GM12891 (cell line): ENCODE data around the gene FBXW11.
A peak's percentile ranks its signal among the peaks of the same experiment; 100 is the strongest.
"Not testable (repeated sequence)": the region's sequence is repeated elsewhere in the genome, so short reads cannot be mapped to it uniquely, and the experiment has no call there.

Experiments used
- DNase-seq: peaks from one replicate; pipeline ENCODE4 v3.0.0; 2011; ENCODE audit warnings: low spot score; ENCODE audit not compliant: insufficient read length
- FAIRE-seq: peaks from 2 replicates; lab custom pipeline; 2011; peaks lifted over from hg19 to GRCh38; lab: Jason Lieb, UNC
- PAX5 ChIP-seq: IDR thresholded peaks from 2 replicates; pipeline ENCODE4 v1.6.1; 2011; ENCODE audit warnings: low read length, moderate library complexity, mild to moderate bottlenecking; ENCODE audit not compliant: insufficient read depth, severe bottlenecking
- POLR2A ChIP-seq: IDR thresholded peaks from 2 replicates; pipeline ENCODE4 v1.6.1; 2011; ENCODE audit warnings: low read depth, low read length, control low read depth
- POLR2AphosphoS5 ChIP-seq: IDR thresholded peaks from 2 replicates; pipeline ENCODE4 v1.6.1; 2011; ENCODE audit warnings: low read depth, low read length, control low read depth
- POU2F2 ChIP-seq: IDR thresholded peaks from 2 replicates; pipeline ENCODE4 v1.6.1; 2011; ENCODE audit warnings: low read depth, mild to moderate bottlenecking, control low read depth, low read length, moderate library complexity
- SPI1 ChIP-seq: IDR thresholded peaks from 2 replicates; pipeline ENCODE4 v1.6.1; 2011; ENCODE audit warnings: low read depth, low read length, control low read depth
- TAF1 ChIP-seq: IDR thresholded peaks from 2 replicates; pipeline ENCODE4 v1.6.1; 2011; ENCODE audit warnings: low read depth, low read length, control low read depth

FBXW11 gene

DNA sequence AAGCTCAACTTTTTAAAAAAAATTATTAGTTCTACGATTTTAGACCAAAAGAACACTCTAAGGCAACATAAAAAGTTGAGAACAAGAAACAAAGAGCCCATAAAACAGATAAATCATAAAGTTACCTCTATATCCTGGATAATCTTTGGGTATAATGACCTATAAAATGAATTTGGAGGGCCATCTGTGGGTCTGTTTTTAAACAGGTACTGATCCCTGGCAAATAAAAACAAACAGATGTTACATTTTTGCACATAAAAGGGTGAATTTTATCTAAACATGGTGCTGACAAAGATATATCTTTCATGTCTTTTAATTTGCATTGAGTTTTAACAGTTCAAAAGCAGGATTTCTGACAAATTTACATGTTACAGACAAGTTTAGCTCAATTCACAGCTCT, 107.6 kb downstream of the FBXW11 start:
- FAIRE-seq (no peak), DNase-seq (no peak)

DNA sequence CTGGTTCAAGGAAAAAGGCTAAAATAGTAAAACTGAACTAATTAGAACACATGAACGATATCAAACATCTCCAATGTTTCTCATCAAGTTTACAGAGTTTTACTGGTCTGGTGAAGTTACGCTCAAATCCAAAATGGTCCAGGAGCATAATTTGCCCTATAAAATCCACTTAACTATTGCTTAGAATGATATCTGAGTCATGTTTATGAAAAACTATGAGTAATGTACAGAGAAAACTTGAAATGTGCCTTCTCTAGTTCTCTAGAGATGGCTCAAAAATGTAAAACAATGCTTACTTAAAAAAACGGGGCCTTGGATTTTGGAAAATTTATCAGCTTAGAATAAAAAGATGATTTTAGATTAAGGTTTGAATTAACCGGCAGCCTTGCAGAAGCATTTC, 108.1 kb downstream of the FBXW11 start:
- FAIRE-seq, result peak; percentile 26
- no peak for TF ChIP-seq POU2F2
- TF ChIP-seq TAF1, result no peak
- no peak for TF ChIP-seq POLR2AphosphoS5
- TF ChIP-seq POLR2A, result no peak
- no peak for TF ChIP-seq PAX5
- no peak for TF ChIP-seq SPI1
- DNase-seq, result no peak

More for the DNA sequence above, 107.6 kb downstream of the FBXW11 start:
- TF ChIP-seq TAF1, result no peak

GRCh38 chr5:171897231-171897630, 109.2 kb downstream of the FBXW11 start:
- DNase-seq, result no peak
- FAIRE-seq, result peak; percentile 23
- TF ChIP-seq TAF1 (no peak), PAX5 (no peak), POU2F2 (no peak), POLR2AphosphoS5 (no peak), POLR2A (no peak), SPI1 (no peak)

DNA sequence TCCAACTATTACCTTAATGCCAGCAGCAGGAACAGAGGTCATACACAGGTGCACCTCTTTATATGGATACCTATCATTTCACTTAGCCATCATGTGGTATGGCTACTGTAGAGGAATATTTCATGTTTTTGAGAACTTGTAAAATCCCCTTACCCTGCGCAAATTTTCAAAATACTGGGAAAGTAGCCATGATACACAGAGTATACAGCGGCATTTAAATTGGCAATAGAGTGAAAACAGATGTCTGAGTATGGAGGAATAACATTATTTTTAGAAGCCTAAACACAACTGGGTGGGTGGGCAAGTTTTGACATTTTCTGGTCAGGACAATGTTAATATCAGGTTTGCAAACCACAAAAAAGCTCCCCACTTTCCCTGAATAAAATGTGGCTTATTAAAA, 111.4 kb downstream of the FBXW11 start:
- TF ChIP-seq POU2F2 (no peak), POLR2AphosphoS5 (no peak), PAX5 (no peak), SPI1 (no peak), POLR2A (no peak)
- FAIRE-seq (no peak), DNase-seq (no peak)

DNA sequence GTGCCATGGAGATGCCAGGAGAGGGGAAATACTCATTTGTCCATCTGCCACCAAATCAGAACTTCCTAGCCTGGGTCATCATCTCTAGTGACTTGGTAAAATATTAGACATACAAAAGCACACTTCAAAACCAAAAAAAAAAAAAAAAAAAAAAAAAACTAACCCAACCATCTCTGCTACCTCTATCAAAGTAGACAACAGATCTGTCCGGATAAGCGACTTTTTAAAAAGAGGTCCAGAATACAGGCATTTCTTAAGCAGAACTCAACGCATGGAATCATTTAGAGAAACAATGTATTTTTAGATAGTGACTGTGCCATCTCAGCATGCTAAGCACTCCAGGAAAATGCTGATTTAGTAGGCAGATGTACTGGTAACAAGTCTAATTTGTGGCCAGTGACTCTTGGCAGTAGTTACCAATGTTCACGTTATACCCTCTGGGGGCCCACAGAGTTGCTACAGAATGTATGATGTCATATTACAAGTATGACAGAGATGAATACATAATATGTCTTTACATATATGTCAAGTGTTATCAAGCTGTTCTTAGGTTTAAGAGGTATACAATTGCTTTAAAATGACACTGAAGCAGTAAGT, 113.0 kb downstream of the FBXW11 start:
- TF ChIP-seq POLR2AphosphoS5 (no peak), TAF1 (no peak), POU2F2 (no peak), SPI1 (no peak), PAX5 (no peak), POLR2A (no peak)
- DNase-seq (no peak), FAIRE-seq (no peak)

DNA sequence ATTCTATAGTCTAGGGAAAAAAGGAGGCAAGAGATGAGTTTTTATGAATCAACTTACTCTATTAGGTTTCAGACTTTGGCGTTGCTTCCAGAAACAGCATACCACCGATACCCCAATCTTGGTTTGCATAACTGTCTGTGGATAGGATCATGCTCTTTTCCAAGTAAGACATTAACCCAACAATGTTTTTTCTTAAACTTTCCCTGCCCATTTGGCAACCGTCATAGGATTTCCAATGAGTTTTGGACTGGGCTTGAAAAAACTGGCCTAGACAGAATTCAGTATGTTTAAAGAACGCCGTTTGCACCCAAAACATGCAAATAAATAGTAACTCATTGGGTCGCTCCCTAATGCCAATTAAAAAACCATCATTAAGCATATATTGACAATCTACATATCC, 114.8 kb downstream of the FBXW11 start:
- no peak for TF ChIP-seq TAF1
- TF ChIP-seq POLR2A, result no peak
- no peak for TF ChIP-seq PAX5
- no peak for TF ChIP-seq POU2F2
- TF ChIP-seq POLR2AphosphoS5, result no peak
- TF ChIP-seq SPI1, result no peak
- FAIRE-seq, result no peak
- DNase-seq, result no peak

- TF ChIP-seq TAF1, result no peak
- TF ChIP-seq POLR2A, result no peak
- TF ChIP-seq SPI1, result no peak
- no peak for TF ChIP-seq PAX5
- no peak for TF ChIP-seq POLR2AphosphoS5
- TF ChIP-seq POU2F2, result no peak
- FAIRE-seq (no peak), DNase-seq (no peak)
These were observed 115.3 kb downstream of the FBXW11 start for GRCh38 chr5:171891150-171891549.

- no peak for TF ChIP-seq POU2F2
- TF ChIP-seq POLR2A, result no peak
- TF ChIP-seq POLR2AphosphoS5, result no peak
- no peak for TF ChIP-seq PAX5
- TF ChIP-seq SPI1, result no peak
- no peak for TF ChIP-seq TAF1
- DNase-seq (no peak), FAIRE-seq (no peak)
These were observed 118.4 kb downstream of the FBXW11 start for GRCh38 chr5:171888051-171888481.

DNA sequence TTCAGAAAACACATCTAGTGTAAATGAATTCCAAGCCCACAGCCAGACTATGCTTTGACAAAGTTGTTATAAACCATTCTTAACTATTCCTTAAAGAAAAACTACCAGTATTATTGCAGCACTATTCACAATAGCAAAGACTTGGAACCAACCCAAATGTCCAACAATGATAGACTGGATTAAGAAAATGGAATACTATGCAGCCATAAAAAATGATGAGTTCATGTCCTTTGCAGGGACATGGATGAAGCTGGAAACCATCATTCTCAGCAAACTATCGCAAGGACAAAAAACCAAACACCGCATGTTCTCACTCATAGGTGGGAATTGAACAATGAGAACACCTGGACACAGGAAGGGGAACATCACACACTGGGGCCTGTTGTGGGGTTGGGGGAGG, 120.4 kb downstream of the FBXW11 start:
- not testable (repeated sequence) for FAIRE-seq, DNase-seq

GRCh38 chr5:171882118-171882517, 124.3 kb downstream of the FBXW11 start:
- TF ChIP-seq SPI1, result no peak
- no peak for TF ChIP-seq TAF1
- no peak for TF ChIP-seq POLR2AphosphoS5
- TF ChIP-seq PAX5, result no peak
- TF ChIP-seq POU2F2, result no peak
- TF ChIP-seq POLR2A, result no peak
- FAIRE-seq, result no peak

More at GRCh38 chr5:171882118-171882517, 124.3 kb downstream of the FBXW11 start:
- no peak for DNase-seq
